CD4-positive, alpha-beta T cell (primary cell): ENCODE results near the gene UBALD2. TPM values are rescaled to one million over a fixed set of nuclear protein-coding genes. Genes with fewer than 3 reads are reported as not detected.

ENCODE experiments used
- ATAC-seq: fragments of 200-7000 bp; cut with Tn5 transposase; one replicate; pipeline ENCODE4 v1.10.0; 2022; ENCODE audit warnings: mild to moderate bottlenecking; ENCODE audit not compliant: poor library complexity
- CTCF ChIA-PET: fragments of 350-600 bp; sonication (Branson Sonifier 250); formaldehyde crosslinking; loops from one replicate; lab custom pipeline; 2021; ENCODE audit warnings: antibody characterized with exemption, inconsistent platforms; lab: Charles Lee
- POLR2A ChIA-PET: fragments of 350-600 bp; sonication (Branson Sonifier 250); formaldehyde crosslinking; loops from one replicate; lab custom pipeline; 2021; ENCODE audit warnings: antibody characterized with exemption, inconsistent platforms; lab: Charles Lee
- DNase-seq, 14 experiments: peaks; one replicate each; pipeline ENCODE4 v3.0.0-alpha.2; 2013 to 2020; ENCODE audit warnings: mixed read lengths in 2 of 14
- H3K27ac ChIP-seq, 2 donors: one replicate each; pipeline versions ENCODE4 v1.5.1 to v1.7.0; 2013; ENCODE audit warnings: low read length in 2 of 2, low read depth in 1 of 2, mild to moderate bottlenecking in 1 of 2
- H3K27me3 ChIP-seq, 2 experiments: 1 replicate in 1 of 2; 2 replicates in 1 of 2; pipeline versions ENCODE4 v1.6.1 to v1.7.0; 2013; ENCODE audit warnings: low read length in 2 of 2, control low read depth in 1 of 2, mild to moderate bottlenecking in 1 of 2, moderate library complexity in 1 of 2; ENCODE audit not compliant: insufficient read depth in 2 of 2, control insufficient read depth in 1 of 2
- H3K36me3 ChIP-seq: one replicate; pipeline ENCODE4 v1.6.1; 2013; ENCODE audit warnings: low read length, control low read depth; ENCODE audit not compliant: insufficient read depth
- H3K4me1 ChIP-seq: one replicate; pipeline ENCODE4 v1.6.1; 2013; ENCODE audit warnings: low read length, control low read depth; ENCODE audit not compliant: insufficient read depth
- H3K4me3 ChIP-seq: one replicate; pipeline ENCODE4 v1.5.1; 2013; ENCODE audit warnings: mild to moderate bottlenecking, low read length, moderate library complexity
- H3K9me3 ChIP-seq, 2 experiments: 1 replicate in 1 of 2; 2 replicates in 1 of 2; pipeline versions ENCODE4 v1.6.1 to v1.7.0; 2013; ENCODE audit warnings: low read length in 2 of 2, mild to moderate bottlenecking in 2 of 2, control low read depth in 1 of 2, moderate library complexity in 1 of 2; ENCODE audit not compliant: control insufficient read depth in 1 of 2, insufficient read depth in 1 of 2
- H3K27ac Mint-ChIP-seq: one replicate; pipeline ENCODE4 v1.8.0; 2020; ENCODE audit warnings: mixed read lengths
- H3K27me3 Mint-ChIP-seq: one replicate; pipeline ENCODE4 v1.8.0; 2021; ENCODE audit warnings: mixed read lengths
- H3K36me3 Mint-ChIP-seq: one replicate; pipeline ENCODE4 v1.8.0; 2021; ENCODE audit warnings: low read depth, mixed read lengths
- H3K4me1 Mint-ChIP-seq: one replicate; pipeline ENCODE4 v1.8.0; 2021; ENCODE audit warnings: low read depth, mixed read lengths
- H3K4me3 Mint-ChIP-seq: one replicate; pipeline ENCODE4 v1.8.0; 2020; ENCODE audit warnings: mild to moderate bottlenecking, mixed read lengths
- H3K9me3 Mint-ChIP-seq: one replicate; pipeline ENCODE4 v1.8.0; 2020; ENCODE audit warnings: mixed read lengths
- CTCF ChIP-seq: fragments of 200-600 bp; IDR thresholded peaks from one replicate; pipeline ENCODE4 v1.8.0; 2022; ENCODE audit warnings: antibody characterized with exemption, mild to moderate bottlenecking
- intact Hi-C, 2 experiments: fragments of 100-400 bp; cut with DNase I in 1 of 2; cut with micrococcal nuclease in 1 of 2; formaldehyde crosslinking; loops; one replicate each; pipeline versions ENCODE4 v1.15.1 to v1.9.0; 2023 to 2025; cut with DNase I, micrococcal nuclease
- total RNA-seq, 174 experiments: library from RNA in 2 of 174; stranded (reverse) in 2 of 174; gene quantifications; one replicate each; pipeline ENCODE4 v1.2.3 and lab custom pipeline; 2021 to 2026

Gene UBALD2
- total RNA-seq, 2 experiments from 2014 or later, result 253 to 265 TPM

GRCh38 chr17:76272541-76273444 lies 7.6 kb downstream of the UBALD2 start:
- ChIA-PET POLR2A (interaction anchor here (0.5 to 14.0 kb wide), 12 partner anchors 8 to 209 kb away, joined by 3 to 394 read pairs (median 11); partner anchors contain the start of genes EXOC7, FOXJ1, RNF157 and UBALD2), CTCF (interaction anchor here (1.2 to 3.1 kb wide), 3 partner anchors 91 to 152 kb away, joined by 7 to 25 read pairs (median 13); no protein-coding TSS in a partner anchor)
- ATAC-seq (peak; percentile 21), DNase-seq (peak in 5 of 14 experiments; percentile 40 to 68 (median 61))
- Mint-ChIP-seq H3K27me3 (no peaks in the 10 kb centered on the region), H3K4me1 (peaks cover 59% of the 10 kb centered on the region), H3K9me3 (no peaks in the 10 kb centered on the region), H3K36me3 (peaks cover 35% of the 10 kb centered on the region), H3K27ac (peak overlapping the region; percentile 98), H3K4me3 (peak overlapping the region; percentile 85)
- TF ChIP-seq CTCF, result no peak
- intact Hi-C loops, result no loop called here
- H3K4me1 ChIP-seq, result peaks cover 83% of the 10 kb centered on the region
- no peaks in the 10 kb centered on the region for H3K27me3 ChIP-seq
- H3K4me3 ChIP-seq, result peak overlapping the region; percentile 57
- H3K9me3 ChIP-seq, result no peaks in the 10 kb centered on the region
- H3K36me3 ChIP-seq, result peaks cover 37% of the 10 kb centered on the region
- peak overlapping the region; percentile 82 to 86 for H3K27ac ChIP-seq

- peak overlapping the region; percentile 98 for H3K27ac Mint-ChIP-seq
- DNase-seq (no peak), ATAC-seq (no peak)
- peaks cover 30% of the 10 kb centered on the region for H3K36me3 ChIP-seq
- H3K27ac ChIP-seq, result peak overlapping the region in 1 of 2 donors; percentile 86
- POLR2A ChIA-PET, result interaction anchor here (0.5 to 14.0 kb wide), 16 partner anchors 9 to 418 kb away, joined by 3 to 394 read pairs (median 6); partner anchors contain the start of genes EXOC7, FOXJ1, RNF157 and SPHK1
- H3K36me3 Mint-ChIP-seq, result peaks cover 27% of the 10 kb centered on the region
- no peaks in the 10 kb centered on the region for H3K9me3 Mint-ChIP-seq
- CTCF ChIA-PET, result interaction anchor here (1.2 to 3.1 kb wide), 3 partner anchors 92 to 153 kb away, joined by 6 to 25 read pairs (median 7); no protein-coding TSS in a partner anchor
- no peaks in the 10 kb centered on the region for H3K27me3 Mint-ChIP-seq
- H3K4me3 Mint-ChIP-seq, result peak overlapping the region; percentile 85
- H3K9me3 ChIP-seq, result no peaks in the 10 kb centered on the region
- no peaks in the 10 kb centered on the region for H3K27me3 ChIP-seq
- no peak for TF ChIP-seq CTCF
- no peak overlapping the region for H3K4me3 ChIP-seq
- H3K4me1 Mint-ChIP-seq, result peaks cover 52% of the 10 kb centered on the region
- intact Hi-C loops, result no loop called here
- H3K4me1 ChIP-seq, result peaks cover 75% of the 10 kb centered on the region
These were observed 8.4 kb downstream of the UBALD2 start for GRCh38 chr17:76273445-76274111.
